HG02759 (cell line): ENCODE data around the gene TAF11L4.
"Not testable (repeated sequence)": the region's sequence is repeated elsewhere in the genome, so short reads cannot be mapped to it uniquely, and the experiment has no call there.

Source experiments
- ATAC-seq: cut with Tn5 transposase; IDR thresholded peaks from one replicate; pipeline ENCODE4 v1.9.1; 2021; ENCODE audit warnings: mild to moderate bottlenecking, moderate library complexity; ENCODE audit not compliant: unreplicated experiment

Gene TAF11L4

DNA sequence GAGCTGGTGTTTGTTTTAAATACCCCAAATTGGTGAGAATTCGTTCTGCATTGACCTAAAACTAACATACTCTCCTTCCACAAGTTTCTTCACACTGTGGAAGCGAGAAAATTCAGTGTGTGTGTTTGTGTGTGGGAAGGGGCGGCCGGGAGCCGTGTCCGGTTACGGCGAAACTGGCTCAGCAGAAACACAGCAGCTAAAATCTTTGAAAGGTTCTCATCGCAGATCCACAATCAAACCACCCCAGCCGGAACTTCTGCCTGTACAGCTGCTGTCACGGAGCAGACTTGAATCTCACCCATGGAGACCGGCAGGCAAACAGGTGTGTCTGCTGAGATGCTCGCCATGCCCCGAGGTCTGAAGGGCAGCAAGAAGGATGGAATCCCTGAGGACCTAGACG, at the start of gene TAF11L4:
TSS of gene TAF11L4 (plus strand) at position 301 of the 400 bp plus-strand sequence.
- ATAC-seq: not testable (repeated sequence)

DNA sequence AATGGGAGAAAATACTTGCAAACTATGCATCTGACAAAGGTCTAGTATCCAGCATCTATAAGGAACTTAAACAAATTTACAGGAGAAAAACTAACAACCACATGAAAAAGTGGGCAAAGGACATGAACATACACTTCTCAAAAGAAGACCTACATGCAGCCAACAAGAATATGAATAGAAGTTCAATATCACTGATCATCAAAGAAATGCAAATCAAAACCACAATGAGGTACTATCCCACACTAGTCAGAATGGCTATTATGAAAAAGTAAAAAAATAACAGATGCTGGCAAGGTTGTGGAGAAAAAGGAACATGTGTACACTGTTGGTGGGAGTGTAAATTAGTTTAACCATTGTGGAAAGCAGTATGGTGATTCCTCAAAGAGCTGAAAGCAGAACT, 46.5 kb upstream of the TAF11L4 start:
- not testable (repeated sequence) for ATAC-seq

DNA sequence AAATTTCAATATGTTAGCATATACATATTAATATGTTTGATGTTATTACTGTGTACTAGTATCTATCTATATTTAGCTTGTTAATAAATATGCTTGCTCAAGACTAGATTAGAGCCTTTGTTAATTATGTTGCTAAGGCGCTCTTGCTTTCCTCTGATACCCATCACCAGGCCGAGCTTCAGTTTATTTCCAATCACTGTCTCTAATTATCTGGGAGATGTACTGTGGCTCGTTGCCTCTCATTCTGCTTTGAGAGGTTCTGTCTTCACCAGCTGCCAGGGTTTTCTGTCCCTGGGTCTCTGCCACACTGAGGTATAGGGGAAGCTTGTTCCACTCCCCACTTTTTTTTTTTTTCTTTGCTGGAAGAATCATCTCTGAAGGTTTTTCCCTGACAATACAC, 44.6 kb upstream of the TAF11L4 start:
- no peak for ATAC-seq

DNA sequence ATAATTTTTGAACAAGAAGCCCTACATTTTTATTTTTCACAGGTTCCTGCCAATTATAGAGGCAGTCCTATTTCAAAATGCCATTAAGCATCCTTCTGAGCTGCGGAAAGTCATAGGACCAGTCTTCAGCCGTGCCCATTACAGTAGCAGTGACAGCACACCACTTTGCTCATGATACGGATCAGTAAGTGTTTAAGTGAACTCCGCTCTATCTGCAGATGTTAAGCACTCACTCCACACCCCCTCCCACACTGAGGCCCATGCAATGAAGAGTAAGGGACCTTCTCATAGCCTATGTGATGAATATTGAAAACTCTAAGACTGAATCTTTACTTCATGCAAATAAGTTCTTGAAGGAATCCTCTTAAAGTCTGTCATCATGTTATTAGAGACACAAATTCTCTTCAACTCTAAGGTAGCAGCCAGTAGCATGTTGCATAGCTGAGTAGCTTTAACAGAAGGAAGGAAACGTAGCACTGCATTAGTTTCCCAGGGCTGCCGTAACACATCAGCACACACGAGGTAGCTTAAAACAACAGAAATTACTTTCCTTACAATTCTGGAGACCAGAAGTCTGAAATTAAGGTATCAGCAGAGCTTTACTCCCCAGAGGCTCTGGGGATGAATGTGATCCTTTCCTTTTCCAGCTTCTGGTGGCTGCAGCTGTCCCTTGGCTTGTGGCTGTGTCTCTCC, 43.9 kb upstream of the TAF11L4 start:
- ATAC-seq: no peak

DNA sequence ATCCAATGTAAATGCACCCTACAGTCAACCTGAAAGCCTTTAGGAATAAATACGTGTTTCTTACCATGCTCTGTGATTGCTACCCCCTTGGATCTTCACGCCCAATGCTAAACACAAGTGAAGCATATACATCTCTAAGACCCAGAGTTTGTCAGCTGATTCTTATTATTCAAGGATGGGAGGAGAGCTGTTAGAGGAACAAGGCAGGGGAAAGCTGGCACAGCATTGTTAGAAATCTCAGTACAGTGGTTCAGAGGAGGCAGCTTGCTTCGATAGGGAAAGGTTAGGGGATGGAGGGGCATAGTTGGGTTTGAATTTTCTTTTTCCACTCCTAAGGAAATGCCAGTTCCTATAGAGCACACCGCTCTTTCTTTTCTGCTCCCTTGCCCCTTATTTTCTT, 40.2 kb upstream of the TAF11L4 start:
- ATAC-seq: no peak

DNA sequence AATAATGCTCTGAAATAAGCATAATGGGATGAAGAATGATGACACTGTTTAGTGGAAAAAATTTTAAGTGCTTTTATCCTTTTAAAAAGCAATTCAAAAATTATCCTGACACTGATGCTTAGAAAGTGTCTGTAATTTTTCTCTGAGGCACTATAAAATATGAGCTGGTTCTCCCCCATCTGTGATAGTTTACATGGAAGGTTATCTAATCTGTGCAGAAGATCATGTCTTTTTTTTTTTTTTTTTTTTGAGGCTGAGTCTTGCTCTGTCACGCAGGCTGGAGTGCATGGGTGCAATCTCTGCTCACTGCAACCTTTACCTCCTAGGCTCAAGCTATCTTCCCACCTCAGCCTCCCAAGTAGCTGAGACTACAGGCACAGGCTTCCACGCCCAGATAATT, 38.8 kb upstream of the TAF11L4 start:
- no peak for ATAC-seq

DNA sequence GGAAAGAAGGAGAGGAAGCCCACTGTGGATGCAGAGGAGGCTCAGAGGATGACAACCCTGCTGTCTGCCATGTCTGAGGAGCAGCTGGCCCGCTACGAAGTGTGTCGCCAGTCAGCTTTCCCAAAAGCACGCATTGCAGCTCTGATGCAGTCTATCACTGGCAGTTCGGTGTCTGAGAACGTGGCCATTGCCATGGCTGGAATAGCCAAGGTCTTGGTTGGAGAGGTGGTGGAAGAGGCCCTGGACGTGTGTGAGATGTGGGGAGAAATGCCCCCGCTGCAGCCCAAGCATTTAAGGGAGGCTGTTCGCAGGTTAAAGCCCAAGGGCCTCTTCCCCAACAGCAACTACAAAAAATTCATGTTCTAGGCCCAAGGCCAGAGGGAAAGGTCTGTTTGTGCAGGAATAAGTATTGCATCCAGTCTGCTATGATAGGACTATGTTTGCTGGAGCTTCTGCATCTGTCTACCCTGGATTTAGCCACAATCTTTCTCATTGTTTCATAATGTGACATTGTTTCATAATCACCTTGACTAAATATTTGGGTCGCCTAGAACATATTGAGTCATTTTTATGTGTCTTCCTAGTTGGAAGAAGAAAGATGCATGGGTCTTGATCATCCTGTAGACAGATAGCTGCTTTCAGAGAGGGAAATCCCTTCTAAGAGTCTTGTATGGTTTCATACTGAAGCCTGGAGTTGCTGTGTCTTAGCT, 35.0 kb upstream of the TAF11L4 start:
- ATAC-seq: not testable (repeated sequence)

DNA sequence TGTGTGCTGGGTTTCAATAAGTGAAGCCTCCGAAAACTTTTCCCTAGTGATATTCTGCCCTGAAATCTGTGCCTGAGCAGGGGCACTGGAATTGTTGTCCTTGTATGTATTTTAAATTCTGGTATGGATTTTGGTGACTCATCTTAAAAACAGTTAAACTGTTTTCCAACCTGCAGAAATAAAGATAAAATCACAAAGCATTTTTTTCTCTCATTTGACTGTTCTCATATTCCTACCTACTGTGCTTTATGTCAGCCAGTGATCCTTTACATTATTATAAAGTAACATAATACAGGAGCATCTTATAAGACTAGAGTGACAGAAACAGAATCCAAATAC, 34.5 kb upstream of the TAF11L4 start:
- ATAC-seq: no peak

DNA sequence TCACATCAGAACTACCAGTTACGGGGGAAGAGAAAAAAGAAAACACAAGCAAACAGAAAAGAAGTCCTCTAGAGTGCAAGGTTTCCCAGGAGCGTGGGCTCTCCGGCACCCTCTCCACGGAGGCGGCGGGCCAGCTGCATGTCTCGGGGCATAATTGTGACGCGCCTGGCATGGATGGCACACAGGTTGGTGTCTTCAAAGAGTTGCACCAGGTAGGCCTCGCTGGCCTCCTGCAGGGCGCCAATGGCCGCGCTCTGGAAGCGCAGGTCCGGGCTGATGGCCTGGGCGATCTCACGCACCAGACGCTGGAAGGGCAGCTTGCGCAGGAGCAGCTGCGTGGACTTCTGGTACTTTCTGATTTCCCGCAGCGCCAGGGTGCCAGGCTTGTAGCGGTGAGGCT, 30.3 kb upstream of the TAF11L4 start:
- not testable (repeated sequence) for ATAC-seq

DNA sequence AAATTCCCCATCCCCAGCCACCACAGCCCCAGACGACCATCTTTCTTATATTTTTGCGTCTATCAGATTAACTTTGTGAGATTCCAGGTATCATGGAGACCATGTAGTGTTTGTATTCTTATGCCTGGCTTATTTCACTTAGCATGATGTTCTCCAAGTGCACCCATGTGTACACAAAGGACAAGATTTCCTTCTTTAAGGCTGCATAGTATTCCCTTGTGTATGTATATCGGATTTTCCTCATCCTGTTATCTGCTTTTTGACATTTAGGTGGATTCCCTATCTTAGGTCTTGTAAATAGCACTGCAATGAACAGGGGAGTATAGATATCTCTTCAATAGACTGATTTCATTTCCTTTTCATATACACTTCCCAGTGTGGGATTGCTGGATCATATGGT, 28.8 kb upstream of the TAF11L4 start:
- ATAC-seq: no peak

DNA sequence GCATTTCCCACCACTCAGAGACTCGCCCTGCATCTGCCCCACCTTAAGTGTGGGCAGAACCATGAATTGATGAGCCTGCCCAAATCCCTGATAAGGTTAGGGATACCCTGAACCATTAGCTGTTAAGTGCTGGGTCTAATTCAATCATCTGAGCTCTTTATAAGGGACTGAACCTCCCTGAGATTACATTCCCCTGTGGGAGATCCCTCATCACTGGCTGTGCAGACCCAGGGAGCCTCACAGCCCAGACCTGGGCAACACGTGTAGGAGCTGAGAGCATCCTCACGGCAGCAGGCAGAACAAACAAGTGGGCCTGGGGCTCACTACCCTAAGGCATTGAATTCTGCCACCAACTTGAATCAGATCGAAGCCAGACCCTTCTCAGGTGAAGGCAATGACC, 24.2 kb upstream of the TAF11L4 start:
- no peak for ATAC-seq

DNA sequence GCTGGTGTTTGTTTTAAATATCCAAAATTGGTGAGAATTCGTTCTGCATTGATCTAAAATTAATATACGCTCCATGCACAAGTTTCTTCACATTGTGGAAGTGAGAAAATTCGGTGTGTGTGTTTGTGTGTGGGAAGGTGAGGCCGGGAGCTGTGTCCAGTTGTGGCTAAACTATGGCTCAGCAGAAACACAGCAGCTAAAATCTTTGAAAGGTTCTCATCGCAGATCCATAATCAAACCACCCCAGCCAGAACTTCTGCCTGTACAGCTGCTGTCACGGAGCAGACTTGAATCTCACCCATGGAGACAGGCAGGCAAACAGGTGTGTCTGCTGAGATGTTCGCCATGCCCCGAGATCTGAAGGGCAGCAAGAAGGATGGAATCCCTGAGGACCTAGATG, 23.7 kb upstream of the TAF11L4 start, which contains the start of gene TAF11L2:
TSS of gene TAF11L2 (plus strand) at position 301 of the 400 bp plus-strand sequence.
- not testable (repeated sequence) for ATAC-seq

DNA sequence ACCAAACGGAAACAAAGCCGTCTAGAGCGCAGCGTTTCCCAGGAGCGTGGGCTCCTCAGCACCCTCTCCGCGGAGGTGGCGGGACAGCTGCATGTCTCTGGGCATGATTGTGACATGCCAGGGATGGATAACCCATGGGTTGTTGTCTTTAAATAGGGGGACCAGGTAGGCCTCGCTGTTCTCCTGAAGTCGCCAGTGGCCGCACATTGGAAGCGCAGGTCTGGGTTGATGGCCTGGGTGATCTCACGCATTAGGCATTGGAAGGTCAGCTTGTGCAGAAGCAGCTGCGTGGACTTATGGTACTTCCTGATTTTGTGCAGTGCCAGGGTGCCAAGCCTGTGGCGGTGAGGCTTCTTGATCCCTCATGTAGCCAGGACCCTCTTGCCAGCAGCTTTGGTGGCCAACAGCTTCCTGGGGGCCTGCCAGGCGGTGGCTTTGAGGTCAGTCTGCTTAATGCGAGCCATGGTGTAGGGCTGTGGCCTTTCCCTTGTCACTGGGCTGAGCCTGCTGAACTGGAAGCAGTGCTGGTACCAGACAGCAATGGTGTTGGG, 9.8 kb upstream of the TAF11L4 start:
- ATAC-seq: no peak

DNA sequence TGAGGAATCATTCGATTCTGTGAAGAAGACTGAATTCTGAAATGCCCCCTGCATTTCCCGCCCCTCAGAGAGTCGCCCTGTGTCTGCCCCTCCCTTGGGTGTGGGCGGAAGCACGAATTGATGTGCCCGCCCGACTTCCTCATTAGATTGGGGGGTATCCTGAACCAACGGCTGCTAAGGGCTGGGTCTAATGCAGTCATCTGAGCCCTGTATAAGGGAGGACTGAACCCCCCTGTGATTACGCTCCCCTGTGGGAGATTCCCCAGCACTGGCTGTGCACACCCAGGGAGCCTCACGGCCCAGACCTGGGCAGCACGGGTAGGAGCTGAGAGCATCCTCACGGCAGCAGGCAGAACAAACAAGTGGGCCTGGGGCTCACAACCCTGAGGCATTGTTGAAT, 4.1 kb upstream of the TAF11L4 start:
- not testable (repeated sequence) for ATAC-seq

DNA sequence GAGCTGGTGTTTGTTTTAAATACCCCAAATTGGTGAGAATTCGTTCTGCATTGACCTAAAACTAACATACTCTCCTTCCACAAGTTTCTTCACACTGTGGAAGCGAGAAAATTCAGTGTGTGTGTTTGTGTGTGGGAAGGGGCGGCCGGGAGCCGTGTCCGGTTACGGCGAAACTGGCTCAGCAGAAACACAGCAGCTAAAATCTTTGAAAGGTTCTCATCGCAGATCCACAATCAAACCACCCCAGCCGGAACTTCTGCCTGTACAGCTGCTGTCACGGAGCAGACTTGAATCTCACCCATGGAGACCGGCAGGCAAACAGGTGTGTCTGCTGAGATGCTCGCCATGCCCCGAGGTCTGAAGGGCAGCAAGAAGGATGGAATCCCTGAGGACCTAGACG, 3.5 kb upstream of the TAF11L4 start, which contains the start of gene TAF11L3:
TSS of gene TAF11L3 (plus strand) at position 301 of the 400 bp plus-strand sequence.
- ATAC-seq: not testable (repeated sequence)

DNA sequence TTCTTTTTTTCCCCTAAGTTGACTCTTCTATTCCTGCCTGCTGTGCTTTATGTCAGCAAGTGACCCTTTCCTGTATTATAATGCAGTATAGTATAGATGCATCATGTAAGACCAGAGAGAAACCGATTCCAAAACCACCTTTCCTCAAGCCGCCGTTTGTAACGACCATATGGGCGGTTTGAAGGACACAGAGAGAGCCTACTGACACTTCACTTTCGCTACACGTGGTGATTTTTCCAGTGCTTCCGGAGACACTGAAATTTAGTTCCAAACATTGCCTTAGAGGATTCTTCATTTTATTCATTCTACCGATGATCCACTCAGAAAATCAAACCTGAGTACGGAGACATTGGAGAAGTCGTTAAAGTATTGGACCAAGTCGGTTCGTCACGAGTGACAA, 2.1 kb upstream of the TAF11L4 start:
- ATAC-seq: not testable (repeated sequence)

DNA sequence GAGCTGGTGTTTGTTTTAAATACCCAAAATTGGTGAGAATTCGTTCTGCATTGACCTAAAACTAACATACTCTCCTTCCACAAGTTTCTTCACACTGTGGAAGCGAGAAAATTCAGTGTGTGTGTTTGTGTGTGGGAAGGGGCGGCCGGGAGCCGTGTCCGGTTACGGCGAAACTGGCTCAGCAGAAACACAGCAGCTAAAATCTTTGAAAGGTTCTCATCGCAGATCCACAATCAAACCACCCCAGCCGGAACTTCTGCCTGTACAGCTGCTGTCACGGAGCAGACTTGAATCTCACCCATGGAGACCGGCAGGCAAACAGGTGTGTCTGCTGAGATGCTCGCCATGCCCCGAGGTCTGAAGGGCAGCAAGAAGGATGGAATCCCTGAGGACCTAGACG, 3.3 kb downstream of the TAF11L4 start, which contains the start of gene TAF11L5:
TSS of gene TAF11L5 (plus strand) at position 301 of the 400 bp plus-strand sequence.
- not testable (repeated sequence) for ATAC-seq

DNA sequence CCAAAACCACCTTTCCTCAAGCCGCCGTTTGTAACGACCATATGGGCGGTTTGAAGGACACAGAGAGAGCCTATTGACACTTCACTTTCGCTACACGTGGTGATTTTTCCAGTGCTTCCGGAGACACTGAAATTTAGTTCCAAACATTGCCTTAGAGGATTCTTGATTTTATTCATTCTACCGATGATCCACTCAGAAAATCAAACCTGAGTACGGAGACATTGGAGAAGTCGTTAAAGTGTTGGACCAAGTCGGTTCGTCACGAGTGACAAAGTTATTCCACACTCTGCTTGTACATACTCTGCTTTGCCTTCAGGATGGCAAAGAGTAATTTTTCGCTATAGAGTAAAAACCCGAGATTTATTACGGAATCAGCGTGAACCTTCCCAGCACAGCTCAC, 4.9 kb downstream of the TAF11L4 start:
- ATAC-seq: not testable (repeated sequence)

DNA sequence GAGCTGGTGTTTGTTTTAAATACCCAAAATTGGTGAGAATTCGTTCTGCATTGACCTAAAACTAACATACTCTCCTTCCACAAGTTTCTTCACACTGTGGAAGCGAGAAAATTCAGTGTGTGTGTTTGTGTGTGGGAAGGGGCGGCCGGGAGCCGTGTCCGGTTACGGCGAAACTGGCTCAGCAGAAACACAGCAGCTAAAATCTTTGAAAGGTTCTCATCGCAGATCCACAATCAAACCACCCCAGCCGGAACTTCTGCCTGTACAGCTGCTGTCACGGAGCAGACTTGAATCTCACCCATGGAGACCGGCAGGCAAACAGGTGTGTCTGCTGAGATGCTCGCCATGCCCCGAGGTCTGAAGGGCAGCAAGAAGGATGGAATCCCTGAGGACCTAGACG, 6.8 kb downstream of the TAF11L4 start, which contains the start of gene TAF11L6:
TSS of gene TAF11L6 (plus strand) at position 301 of the 400 bp plus-strand sequence.
- not testable (repeated sequence) for ATAC-seq
